ENCODE measurements around the gene SAMD4A.

SAMD4A gene

DNA sequence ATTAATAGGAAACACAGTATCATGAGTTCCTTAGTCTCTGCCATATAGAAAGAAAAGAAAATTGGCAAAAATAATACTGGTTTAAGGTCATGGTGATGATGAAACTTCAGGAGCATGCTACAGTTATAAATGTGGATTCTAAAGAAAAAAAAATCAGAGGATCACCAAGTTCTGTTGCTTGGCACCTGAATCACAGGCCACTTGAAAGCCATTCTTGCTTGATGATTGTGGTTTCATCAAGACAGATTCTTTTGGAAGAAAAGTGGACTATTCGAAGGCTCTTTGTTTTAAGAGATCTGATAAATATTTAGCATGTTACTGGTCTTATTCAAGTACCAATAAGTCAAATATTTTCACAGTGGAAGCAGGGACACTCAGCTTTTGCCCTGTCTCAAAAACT lies 148.9 kb downstream of the SAMD4A start:
- no peak for DNase-seq (ENCODE audit: low spot score)
- TF ChIP-seq, protein P1, sequence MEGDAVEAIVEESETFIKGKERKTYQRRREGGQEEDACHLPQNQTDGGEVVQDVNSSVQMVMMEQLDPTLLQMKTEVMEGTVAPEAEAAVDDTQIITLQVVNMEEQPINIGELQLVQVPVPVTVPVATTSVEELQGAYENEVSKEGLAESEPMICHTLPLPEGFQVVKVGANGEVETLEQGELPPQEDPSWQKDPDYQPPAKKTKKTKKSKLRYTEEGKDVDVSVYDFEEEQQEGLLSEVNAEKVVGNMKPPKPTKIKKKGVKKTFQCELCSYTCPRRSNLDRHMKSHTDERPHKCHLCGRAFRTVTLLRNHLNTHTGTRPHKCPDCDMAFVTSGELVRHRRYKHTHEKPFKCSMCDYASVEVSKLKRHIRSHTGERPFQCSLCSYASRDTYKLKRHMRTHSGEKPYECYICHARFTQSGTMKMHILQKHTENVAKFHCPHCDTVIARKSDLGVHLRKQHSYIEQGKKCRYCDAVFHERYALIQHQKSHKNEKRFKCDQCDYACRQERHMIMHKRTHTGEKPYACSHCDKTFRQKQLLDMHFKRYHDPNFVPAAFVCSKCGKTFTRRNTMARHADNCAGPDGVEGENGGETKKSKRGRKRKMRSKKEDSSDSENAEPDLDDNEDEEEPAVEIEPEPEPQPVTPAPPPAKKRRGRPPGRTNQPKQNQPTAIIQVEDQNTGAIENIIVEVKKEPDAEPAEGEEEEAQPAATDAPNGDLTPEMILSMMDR (IDR thresholded peaks at IDR 0.05; ENCODE audit: extremely low read depth, insufficient read depth, missing control alignments): no peak
- in situ Hi-C loops (cut with MboI; ENCODE audit: low pct_unique_long_range_greater_than_20kb, low sequenced_read_pairs, unreplicated experiment): no loop called here

- TF ChIP-seq, protein P1 (IDR thresholded peaks at IDR 0.05; ENCODE audit: extremely low read depth, insufficient read depth, missing control alignments): no peak
- in situ Hi-C loops (cut with MboI; ENCODE audit: low pct_unique_long_range_greater_than_20kb, low sequenced_read_pairs, unreplicated experiment): no loop called here
- DNase-seq (ENCODE audit: low spot score): no peak
Observed at GRCh38 chr14:54716862-54717261, 149.9 kb downstream of the SAMD4A start.

DNA sequence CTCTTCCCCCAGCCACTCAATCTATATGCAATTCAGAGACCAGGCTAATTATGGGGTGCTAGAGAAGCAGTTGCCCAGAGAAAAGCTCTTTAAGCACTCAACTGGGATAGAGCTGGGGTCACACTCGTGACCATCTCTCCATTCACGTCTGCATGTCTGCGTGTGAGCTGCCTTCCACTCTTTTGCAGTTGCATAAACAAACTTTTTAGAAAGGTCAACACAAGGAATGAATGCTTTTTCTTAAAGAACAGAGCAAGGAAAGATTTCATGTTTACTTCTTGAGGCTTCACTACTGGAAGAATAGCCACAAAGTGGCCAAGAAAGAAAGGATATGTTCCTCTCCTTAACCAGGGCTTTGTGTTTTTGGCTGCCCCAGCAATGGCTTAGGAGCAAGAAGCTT lies 151.1 kb downstream of the SAMD4A start:
- in situ Hi-C loops (cut with MboI; ENCODE audit: low pct_unique_long_range_greater_than_20kb, low sequenced_read_pairs, unreplicated experiment): no loop called here
- DNase-seq (ENCODE audit: low spot score): no peak

GRCh38 chr14:54719406-54719805 lies 152.5 kb downstream of the SAMD4A start:
- no peak for DNase-seq (ENCODE audit: low spot score)
- TF ChIP-seq, protein P1 (IDR thresholded peaks at IDR 0.05; ENCODE audit: extremely low read depth, insufficient read depth, missing control alignments): no peak
- in situ Hi-C loops (cut with MboI; ENCODE audit: low pct_unique_long_range_greater_than_20kb, low sequenced_read_pairs, unreplicated experiment): no loop called here

More for the DNA sequence above, 151.1 kb downstream of the SAMD4A start:
- TF ChIP-seq, protein P1 (IDR thresholded peaks at IDR 0.05; ENCODE audit: extremely low read depth, insufficient read depth, missing control alignments): no peak

DNA sequence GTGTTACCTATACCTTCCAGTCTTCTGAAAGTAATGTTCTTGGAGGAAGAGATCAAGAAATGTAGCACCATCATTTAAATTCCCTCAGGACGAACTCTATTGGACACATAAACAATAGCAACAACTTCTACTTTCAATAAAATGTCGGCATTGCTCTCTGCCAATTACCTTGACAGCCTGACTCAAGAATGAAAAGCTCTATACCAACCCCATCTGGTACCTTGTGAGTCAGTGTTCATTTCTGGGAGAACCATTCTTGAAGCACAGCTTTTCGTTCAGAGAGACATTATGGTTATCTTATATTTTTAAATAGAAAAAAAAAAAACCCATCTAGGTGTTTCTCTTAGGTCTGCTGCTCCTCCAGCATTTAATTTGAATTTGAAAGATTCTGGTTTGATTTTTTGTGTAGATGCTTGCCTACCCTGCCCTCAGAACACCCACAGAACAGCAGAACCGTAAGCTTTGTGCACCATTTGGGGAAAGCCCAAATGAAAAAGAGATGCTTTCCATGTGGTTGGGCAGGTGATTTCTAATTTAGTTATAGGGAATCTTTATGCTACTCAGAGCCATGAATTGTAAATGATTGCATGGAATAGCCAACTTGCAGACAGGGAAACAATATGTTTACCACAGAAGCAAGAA lies 156.0 kb downstream of the SAMD4A start:
- peak; percentile 15 for DNase-seq (ENCODE audit: low spot score)
- TF ChIP-seq, protein P1 (IDR thresholded peaks at IDR 0.05; ENCODE audit: extremely low read depth, insufficient read depth, missing control alignments): peak; percentile 55
- in situ Hi-C loops (cut with MboI; ENCODE audit: low pct_unique_long_range_greater_than_20kb, low sequenced_read_pairs, unreplicated experiment): no loop called here

GRCh38 chr14:54724123-54724522 lies 157.2 kb downstream of the SAMD4A start:
- TF ChIP-seq, protein P1 (IDR thresholded peaks at IDR 0.05; ENCODE audit: extremely low read depth, insufficient read depth, missing control alignments): no peak
- in situ Hi-C loops (cut with MboI; ENCODE audit: low pct_unique_long_range_greater_than_20kb, low sequenced_read_pairs, unreplicated experiment): no loop called here
- DNase-seq (ENCODE audit: low spot score): no peak
